ENCODE data around the gene MIEF1.

MIEF1 gene

DNA sequence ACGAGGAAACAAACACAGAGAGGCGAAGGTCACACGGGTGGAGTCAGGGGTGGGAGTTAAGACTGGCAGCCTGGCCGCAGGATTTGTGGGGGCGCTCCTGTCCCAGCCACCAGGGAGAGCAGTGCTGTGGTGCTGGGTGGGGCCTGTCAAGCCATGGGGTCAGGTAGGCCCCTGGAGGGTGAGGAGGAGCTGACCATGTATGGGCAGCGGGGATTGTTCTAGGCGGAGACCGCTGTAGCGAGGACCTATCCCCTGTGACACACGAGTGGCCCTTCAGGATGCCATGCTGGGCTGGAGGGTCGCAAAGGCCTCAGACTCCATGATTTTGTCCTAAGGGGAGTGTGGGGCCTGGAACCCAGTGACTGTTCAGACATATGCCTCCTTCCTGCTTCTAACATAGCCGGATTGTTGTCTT is 32.0 kb downstream of the MIEF1 start:
- no peaks in the 10 kb centered on the region for H3K9me3 ChIP-seq (ENCODE audit: control insufficient read depth, low read length)
- H3K9ac ChIP-seq = no peak overlapping the region
- no peak overlapping the region for H3K27ac ChIP-seq
- no peak overlapping the region for H3K4me2 ChIP-seq (ENCODE audit: low read length)
- H3K79me2 ChIP-seq = no peaks in the 10 kb centered on the region
- H2AFZ ChIP-seq = peak overlapping the region; percentile 76
- H3K4me1 ChIP-seq = peaks cover 7% of the 10 kb centered on the region
- TF ChIP-seq, protein P1, sequence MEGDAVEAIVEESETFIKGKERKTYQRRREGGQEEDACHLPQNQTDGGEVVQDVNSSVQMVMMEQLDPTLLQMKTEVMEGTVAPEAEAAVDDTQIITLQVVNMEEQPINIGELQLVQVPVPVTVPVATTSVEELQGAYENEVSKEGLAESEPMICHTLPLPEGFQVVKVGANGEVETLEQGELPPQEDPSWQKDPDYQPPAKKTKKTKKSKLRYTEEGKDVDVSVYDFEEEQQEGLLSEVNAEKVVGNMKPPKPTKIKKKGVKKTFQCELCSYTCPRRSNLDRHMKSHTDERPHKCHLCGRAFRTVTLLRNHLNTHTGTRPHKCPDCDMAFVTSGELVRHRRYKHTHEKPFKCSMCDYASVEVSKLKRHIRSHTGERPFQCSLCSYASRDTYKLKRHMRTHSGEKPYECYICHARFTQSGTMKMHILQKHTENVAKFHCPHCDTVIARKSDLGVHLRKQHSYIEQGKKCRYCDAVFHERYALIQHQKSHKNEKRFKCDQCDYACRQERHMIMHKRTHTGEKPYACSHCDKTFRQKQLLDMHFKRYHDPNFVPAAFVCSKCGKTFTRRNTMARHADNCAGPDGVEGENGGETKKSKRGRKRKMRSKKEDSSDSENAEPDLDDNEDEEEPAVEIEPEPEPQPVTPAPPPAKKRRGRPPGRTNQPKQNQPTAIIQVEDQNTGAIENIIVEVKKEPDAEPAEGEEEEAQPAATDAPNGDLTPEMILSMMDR (IDR thresholded peaks at IDR 0.05) = no peak
- no peak overlapping the region for H3K4me3 ChIP-seq (ENCODE audit: low read depth, low read length)
- H3K36me3 ChIP-seq (ENCODE audit: control insufficient read depth, insufficient read depth, low read length) = no peaks in the 10 kb centered on the region
- H3K27me3 ChIP-seq (ENCODE audit: control insufficient read depth, insufficient read depth, low read length) = no peaks in the 10 kb centered on the region

DNA sequence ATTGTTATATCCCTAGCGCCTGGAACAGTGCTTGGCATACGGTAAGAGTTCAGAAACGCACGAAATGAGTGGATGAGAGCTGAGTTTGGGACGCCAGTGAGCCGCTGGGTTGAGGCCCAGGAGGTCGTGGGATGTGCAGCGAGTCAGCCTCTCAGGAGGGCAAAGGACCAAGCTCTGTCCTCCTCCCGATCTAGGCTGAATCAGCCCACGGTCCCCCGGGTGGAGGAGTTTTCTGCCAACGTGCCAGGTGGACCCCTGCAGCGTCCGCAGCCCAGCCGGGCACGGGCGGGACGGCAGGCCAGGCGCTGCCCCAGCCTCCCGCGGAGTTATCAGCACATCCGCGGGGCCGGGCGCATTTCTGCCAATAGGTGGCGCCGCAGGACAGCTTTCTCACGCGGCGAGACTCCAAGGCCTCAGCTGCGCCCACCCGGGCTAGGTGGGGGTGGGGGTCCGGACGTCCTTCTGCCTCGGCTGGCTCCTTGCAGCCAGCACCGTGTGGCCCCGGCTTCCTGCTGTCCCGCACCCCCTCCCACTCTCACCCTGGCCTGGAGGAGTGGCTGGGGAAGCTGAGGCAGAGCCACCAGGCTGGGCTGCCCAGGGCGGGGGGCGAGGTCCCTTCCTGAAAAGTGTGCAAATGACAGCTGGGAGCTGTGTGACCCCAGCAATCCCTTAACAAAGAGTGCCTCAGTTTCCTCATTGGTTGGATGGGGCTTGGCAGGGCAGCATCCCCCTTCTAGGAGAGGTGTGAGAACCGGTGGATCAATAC is 32.7 kb downstream of the MIEF1 start:
- no peak overlapping the region for H3K4me3 ChIP-seq (ENCODE audit: low read depth, low read length)

DNA sequence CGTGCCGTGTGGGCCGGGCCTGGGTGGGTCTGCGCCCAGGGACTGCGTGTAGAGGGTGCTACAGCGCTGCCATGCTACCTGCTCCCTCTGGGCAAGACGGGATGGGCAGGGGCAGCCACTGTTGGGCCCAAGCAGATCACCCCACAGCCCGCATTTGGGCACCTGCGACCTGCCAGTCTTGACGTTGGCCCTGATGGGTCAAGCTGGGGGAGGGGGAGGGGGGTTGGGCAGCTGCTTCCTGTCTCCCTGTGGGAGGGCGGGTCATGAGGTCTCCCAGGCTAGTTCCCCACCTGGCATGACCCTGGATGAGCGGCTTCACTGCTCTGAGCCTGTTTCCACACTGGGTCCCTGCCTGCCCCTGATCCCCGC is 33.3 kb downstream of the MIEF1 start:
- Histone ChIP-seq H3K27me3 (ENCODE audit: control insufficient read depth, insufficient read depth, low read length) (no peaks in the 10 kb centered on the region), H3K9me3 (ENCODE audit: control insufficient read depth, low read length) (no peaks in the 10 kb centered on the region), H3K79me2 (no peaks in the 10 kb centered on the region), H3K27ac (no peak overlapping the region), H3K4me3 (ENCODE audit: low read depth, low read length) (no peak overlapping the region), H3K36me3 (ENCODE audit: control insufficient read depth, insufficient read depth, low read length) (no peaks in the 10 kb centered on the region), H3K4me2 (ENCODE audit: low read length) (no peak overlapping the region), H3K4me1 (peaks cover 3% of the 10 kb centered on the region), H2AFZ (no peak overlapping the region), H3K9ac (no peak overlapping the region)
- TF ChIP-seq, protein P1 (IDR thresholded peaks at IDR 0.05) = no peak

More for the DNA sequence above, 32.7 kb downstream of the MIEF1 start:
- Histone ChIP-seq H3K4me1 (peaks cover 3% of the 10 kb centered on the region), H3K9ac (no peak overlapping the region), H3K4me2 (ENCODE audit: low read length) (no peak overlapping the region), H3K36me3 (ENCODE audit: control insufficient read depth, insufficient read depth, low read length) (no peaks in the 10 kb centered on the region), H3K27me3 (ENCODE audit: control insufficient read depth, insufficient read depth, low read length) (no peaks in the 10 kb centered on the region), H3K9me3 (ENCODE audit: control insufficient read depth, low read length) (no peaks in the 10 kb centered on the region), H3K79me2 (no peaks in the 10 kb centered on the region), H3K27ac (no peak overlapping the region), H2AFZ (peak overlapping the region; percentile 76)
- TF ChIP-seq, protein P1 (IDR thresholded peaks at IDR 0.05) = peak; percentile 85

DNA sequence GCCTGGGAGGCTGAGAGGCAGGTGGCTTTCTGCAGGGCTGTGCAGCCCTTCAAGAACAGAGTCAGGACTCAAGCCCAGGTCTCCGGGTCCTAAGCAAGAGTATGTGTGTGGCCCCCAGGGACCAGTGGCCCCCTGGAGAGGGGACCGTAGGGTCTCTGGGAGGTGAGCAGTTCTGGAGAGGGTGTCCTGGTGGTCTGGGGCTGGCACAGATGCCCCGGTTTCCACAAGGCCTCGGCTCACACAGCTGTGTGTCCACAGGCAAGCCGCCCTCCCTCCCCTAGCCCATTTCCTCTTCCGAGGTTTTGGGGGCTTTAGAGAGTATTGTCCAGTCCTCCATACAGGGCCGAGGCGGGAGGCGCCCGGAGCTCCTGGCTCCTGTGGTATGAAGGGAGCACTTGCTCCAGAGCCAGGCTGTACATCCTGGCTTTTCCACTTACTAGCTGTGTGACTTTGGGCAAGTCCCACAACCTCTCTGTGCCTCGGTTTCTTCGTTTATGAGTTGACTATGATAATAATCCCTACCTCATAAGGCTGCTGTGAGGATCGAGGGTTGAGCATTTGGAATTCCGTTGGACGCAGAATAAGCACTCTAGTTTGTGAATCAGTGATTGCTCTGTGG is 33.9 kb downstream of the MIEF1 start:
- Histone ChIP-seq H2AFZ (no peak overlapping the region), H3K4me2 (ENCODE audit: low read length) (no peak overlapping the region), H3K9me3 (ENCODE audit: control insufficient read depth, low read length) (no peaks in the 10 kb centered on the region), H3K4me3 (ENCODE audit: low read depth, low read length) (no peak overlapping the region), H3K79me2 (no peaks in the 10 kb centered on the region), H3K36me3 (ENCODE audit: control insufficient read depth, insufficient read depth, low read length) (no peaks in the 10 kb centered on the region), H3K27ac (no peak overlapping the region), H3K9ac (no peak overlapping the region), H3K4me1 (peaks cover 3% of the 10 kb centered on the region), H3K27me3 (ENCODE audit: control insufficient read depth, insufficient read depth, low read length) (no peaks in the 10 kb centered on the region)
- TF ChIP-seq, protein P1 (IDR thresholded peaks at IDR 0.05) = no peak

All from parathyroid adenoma (tissue), 2 donors.